ENCODE data around the gene ITGA7.

ITGA7 gene

DNA sequence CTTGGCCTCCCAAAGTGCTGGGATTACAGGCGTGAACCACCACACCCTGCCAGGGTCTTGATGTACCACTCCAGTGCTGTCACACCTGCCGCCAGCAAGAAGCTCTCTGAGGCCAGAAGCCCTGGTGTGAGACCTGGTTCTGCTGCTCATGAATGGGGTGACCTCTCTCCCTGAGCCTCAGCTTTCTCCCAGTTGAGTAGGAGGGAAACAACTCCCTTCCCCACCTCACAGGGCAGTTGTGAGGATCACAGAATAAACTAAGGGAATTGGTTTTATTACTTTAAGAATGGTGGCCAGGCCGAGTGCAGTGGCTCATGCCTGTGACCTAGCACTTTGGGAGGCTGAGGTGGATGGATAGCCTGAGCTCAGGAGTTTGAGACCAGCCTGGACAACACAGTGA, 26.9 kb upstream of the ITGA7 start:
- no peak for DNase-seq

GRCh38 chr12:55733858-55734257, 26.2 kb upstream of the ITGA7 start:
- DNase-seq = no peak

DNA sequence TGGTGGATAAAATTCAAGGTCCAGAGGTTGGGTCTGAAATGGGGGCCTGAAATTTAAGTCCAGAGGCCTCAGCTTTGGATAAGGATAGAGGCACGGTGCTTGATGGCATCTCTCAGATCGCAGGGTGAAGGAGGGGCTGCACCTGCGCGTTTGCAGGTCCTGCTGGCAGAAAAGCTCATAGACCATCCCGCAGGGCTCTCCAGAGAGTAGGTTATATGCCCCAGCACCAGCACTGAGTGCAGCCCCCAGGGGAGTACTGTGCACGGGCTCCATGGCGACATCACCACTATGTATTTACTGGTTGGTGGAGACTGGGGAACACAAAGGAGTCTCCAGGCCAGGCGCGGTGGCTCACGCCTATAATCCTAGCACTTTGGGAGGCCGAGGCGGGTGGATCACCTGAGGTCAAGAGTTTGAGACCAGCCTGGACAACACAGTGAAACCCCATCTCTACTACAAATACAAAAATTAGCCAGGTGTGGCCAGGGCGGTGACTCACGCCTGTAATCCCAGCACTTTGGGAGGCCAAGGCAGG, 25.4 kb upstream of the ITGA7 start:
- no peak for DNase-seq

DNA sequence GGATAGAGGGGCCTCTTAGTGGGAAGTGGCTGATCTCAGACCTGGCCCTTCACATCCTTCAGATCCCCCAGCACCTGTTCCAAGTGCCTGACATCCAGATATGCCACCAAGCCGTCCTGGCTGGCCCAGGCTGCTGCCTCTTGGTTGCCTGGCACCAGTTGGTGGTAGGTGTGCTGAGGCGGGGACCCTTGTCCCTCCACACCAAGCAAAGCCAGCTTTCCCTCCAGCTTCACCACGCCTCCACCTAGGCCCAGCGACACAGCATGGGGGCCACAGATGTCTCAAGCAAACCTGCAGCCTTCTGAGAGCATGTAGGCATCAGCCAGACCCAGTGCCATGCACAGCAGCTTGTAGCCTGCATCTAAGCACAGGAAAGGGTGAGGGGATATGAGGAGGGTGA, 24.6 kb upstream of the ITGA7 start:
- DNase-seq = no peak

GRCh38 chr12:55729819-55730818, 22.4 kb upstream of the ITGA7 start:
- no peak for DNase-seq

DNA sequence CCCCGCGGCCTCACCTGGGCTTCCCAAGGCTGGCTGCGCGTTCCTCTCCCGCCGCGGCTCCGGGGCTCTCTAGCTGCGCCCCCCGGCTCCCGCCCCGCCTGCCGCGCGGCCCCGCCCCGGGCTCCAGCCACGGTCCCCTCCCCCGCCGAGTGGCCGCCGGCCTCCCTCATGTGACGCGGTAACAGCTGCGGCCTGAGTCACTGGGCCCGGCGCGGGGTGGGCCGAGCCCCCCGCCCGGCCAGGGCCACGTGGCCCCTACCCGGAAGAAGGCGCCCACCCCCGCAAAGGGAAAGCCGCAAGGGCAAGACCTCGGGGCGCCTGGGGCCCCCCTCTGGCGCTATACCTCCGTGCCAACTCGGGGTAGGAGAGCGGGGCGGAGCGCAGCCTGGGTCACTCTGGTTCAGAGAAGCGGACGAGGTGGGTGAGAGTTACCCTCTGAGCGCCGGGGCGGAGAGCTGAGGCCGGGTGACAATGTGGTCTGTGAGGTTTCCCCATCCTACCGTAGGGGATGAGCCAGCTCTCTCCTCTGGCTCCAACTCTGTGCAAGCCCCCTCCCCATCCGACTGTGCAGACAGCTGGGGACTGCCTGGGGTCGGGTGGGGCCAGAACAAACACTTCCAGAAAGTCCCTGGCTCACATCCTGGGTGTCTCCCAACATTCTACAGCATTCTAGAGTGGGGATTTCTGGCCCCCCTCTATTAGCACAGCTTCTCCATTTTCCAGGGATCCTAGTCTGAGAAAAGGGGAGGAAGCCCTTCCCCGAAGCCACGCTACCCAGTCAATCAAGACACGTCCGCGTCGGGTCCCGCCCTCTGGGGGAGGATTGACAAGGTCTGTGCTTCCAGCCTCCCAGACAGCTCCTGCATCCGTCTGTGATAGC, 21.5 kb upstream of the ITGA7 start, which contains the start of gene CD63:
TSS of gene CD63 (minus strand) at position 71 of the 880 bp plus-strand sequence. CDS start 668 bp downstream, outside the sequence.
- DNase-seq = peak; percentile 70

DNA sequence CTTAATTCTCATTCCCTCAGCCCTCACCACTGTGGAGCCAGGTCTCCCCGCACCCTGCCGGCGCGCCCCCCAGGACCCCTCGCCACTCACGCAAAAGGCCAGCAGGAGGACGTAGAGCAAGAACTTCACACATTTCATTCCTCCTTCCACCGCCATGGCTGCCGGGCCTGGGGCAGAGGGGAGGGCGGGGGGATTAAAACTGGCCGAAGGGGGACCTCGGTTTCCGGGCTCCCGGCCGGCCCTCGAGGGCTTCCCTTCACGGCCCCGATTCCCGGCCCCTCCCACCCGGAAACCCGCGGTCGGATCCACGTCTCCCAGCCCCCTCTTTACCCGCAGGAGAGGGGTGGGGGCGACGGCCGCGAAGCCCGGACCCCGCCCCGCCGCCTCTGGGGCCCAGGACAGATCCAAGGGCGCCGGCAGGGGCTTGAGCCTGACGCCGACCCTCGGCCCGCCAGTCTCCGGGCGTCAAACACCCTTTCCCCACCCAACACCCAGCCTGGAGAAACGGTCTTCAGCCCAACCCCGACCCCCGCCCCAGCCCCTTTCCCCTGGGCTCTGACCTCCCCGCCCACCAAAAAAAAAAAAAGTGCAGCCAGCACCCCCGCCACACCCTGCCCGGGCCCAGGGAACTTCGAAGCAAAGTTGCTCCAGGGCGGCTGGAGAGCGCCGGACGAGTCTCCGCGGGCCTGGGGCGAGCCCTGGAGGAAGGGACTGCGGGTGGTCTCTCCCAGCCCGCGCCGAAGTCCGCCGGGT, 20.7 kb upstream of the ITGA7 start:
- DNase-seq = no peak

- no peak for DNase-seq
Measured at GRCh38 chr12:55727643-55728185, 20.0 kb upstream of the ITGA7 start.

DNA sequence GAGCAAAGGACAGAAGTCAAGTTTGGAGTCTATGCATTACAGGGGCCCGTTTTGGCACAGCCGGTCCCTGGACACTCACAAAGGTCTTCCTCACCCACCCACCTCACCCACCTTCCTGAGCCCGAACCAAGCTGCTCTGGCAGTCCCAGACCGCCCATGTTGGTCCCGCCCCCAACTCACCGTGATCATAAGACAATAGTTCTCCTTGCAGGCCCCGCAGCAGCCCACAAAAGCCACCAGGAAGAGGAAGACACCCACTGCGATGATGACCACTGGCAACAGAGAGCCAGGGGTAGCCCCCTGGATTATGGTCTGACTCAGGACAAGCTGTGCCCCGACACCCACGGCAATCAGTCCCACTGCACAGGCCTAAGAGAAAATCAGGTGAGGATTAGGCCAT, 19.3 kb upstream of the ITGA7 start:
- DNase-seq = no peak

GRCh38 chr12:55725556-55725955, 17.9 kb upstream of the ITGA7 start:
- DNase-seq = no peak

DNA sequence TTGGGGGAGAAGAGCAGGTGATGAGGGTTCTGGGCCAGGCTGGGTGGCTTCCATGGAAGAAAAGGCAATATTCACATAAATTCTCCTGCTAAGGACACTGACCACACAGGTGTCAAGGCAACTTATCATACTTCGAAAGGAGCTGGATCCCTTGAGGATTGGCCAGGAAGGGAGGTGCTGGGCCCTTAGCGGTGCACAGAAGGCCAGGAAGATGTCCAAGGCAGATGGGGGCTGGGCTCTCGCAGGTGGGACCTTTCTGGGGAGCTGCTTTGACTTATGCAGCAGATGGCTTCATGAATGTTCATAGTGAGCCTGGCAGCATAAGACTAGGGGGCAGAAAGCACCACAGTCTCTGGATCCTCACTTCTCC, 17.2 kb upstream of the ITGA7 start:
- DNase-seq = no peak

GRCh38 chr12:55724226-55724939, 16.7 kb upstream of the ITGA7 start:
- DNase-seq = peak; percentile 50

DNA sequence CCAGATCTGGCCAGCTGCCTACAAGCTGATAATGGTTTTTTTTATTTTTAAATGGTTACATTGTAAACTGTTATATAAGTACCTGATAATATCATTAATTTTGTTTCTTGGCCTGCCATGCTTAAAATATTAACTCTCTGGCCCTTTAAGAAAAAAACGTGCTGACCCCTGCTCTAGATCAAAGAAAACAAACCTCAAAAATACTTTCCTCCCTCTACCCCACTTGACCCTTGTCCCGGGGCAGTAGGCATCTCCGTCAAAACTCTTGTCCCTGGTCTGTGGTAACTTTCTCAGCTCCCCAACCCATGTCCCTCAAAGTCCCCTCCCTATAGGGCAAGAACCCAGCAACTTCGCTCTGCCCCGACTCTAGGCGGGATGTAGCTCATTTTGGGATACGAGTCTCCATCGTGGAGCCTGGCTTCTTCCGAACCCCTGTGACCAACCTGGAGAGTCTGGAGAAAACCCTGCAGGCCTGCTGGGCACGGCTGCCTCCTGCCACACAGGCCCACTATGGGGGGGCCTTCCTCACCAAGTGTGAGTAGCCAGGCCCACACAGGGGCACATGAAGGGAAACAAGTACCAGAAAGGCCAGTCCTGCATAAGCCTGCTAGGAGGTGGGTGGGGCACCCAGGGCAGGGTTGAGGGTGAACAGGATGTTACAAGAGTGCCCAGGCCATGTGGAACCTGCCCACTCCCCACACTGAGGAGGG, 16.0 kb upstream of the ITGA7 start:
- no peak for DNase-seq

- DNase-seq = no peak
Measured at GRCh38 chr12:55722948-55723347, 15.2 kb upstream of the ITGA7 start.

GRCh38 chr12:55721601-55722213, 14.0 kb upstream of the ITGA7 start:
- no peak for DNase-seq

DNA sequence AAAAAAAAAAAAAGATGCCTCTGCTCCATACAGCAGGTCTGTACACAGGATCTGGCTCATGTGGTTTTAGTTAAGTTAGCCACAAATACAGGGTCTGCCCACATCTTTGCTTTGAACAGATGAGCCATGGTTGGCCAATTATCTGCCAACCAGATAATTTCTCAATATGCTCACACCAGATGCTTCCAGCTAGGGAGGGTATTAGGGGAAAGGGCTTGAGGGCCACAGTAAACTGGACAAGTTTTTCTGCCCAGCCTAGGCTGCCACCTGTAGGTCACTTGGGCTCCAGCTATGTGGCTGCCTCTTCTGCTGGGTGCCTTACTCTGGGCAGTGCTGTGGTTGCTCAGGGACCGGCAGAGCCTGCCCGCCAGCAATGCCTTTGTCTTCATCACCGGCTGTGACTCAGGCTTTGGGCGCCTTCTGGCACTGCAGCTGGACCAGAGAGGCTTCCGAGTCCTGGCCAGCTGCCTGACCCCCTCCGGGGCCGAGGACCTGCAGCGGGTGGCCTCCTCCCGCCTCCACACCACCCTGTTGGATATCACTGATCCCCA, 13.3 kb upstream of the ITGA7 start:
- DNase-seq = no peak

- DNase-seq = no peak
Measured at GRCh38 chr12:55720071-55720564, 12.4 kb upstream of the ITGA7 start, which contains the start of gene RDH5. Gene RDH5, plus strand, starts transcription at chr12:55720393. Its CDS starts 792 bp downstream, at chr12:55721185.

- no peak for DNase-seq
Measured at GRCh38 chr12:55719371-55719770, 11.7 kb upstream of the ITGA7 start.

DNA sequence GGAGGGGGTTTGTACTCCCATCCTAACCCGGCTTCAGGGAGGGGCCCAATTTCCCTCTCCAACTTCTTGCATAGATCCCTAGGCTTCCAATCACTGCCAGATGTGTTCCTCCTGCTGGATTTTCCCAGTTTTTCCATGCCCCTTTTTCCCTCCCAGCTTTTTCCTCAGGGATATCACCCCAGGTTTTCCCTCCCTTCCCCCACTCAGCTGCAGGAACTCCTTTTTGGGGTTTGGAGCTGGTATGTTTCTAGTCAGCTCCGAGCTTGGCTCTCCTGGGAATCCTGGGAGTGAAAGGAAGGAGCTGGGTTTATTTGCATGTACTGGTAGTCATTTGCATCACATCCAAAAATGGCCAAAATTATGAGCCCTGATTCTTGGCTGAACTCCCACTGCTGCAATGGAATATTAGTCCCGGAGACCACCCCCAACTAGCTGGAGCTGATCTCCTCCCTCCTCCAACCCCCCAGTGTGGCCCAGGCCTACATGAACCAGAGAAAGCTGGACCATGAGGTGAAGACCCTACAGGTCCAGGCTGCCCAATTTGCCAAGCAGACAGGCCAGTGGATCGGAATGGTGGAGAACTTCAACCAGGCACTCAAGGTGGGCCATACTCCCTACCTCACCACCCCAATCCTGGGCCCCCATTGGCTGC, 11.0 kb upstream of the ITGA7 start:
- DNase-seq = no peak
